LHCN-M2 (cell line): ENCODE data around the gene ZNF564. TPM values are rescaled to one million over a fixed set of nuclear protein-coding genes. Genes with fewer than 3 reads are reported as not detected.
A peak's percentile ranks its signal among the peaks of the same experiment; 100 is the strongest.
"Not testable (repeated sequence)": the region's sequence is repeated elsewhere in the genome, so short reads cannot be mapped to it uniquely, and the experiment has no call there.

Experiments used
- DNase-seq: peaks from one replicate; pipeline ENCODE4 v3.0.0-alpha.2; 2012; ENCODE audit warnings: low read depth
- total RNA-seq: library from RNA; depleted of rRNA; stranded (reverse); fragments of >200 nt; gene quantifications from 2 replicates; pipeline ENCODE4 v1.2.3, GENCODE V29; 2014; rRNA removed

Gene ZNF564
- total RNA-seq, 1 experiment from 2014 or later, result 6.0 TPM

DNA sequence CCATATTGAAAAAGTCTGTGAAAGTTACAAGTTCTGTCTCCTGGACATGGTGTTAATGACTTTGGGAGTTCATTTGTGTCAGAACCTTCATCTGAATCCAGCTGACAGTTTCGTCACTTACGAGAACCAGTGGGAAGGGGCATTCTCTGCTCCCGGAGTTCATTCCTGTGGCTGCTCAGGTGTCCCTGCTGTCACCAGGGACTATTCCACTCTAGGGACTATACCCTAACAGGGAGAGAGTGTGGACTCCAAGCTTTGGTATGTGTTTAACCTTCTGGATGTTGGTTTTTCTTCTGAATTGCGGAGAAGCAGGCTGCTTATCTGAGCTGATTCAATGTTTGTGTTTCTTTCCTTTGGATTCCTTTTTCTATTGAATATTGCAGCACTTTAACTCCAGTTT, 54.2 kb downstream of the ZNF564 start:
- no peak for DNase-seq

DNA sequence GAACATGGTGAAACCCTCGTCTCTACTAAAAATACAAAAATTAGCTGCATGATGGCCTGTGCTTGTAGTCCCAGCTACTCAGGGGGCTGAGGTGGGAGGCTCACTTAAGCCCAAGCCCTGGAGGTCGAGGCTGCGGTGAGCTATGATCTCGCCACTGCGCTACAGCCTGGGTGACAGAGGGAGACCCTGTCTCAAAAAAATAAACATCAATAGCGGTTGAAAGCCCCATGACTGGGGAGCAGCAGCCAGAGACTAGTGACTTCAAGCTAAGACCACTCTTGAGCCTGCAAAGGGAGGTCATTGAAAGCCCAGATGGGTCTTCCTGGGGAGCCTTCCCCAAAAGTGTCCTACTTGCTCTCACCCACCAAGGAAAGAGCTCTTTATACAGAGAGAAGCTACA, 54.8 kb downstream of the ZNF564 start:
- DNase-seq, result no peak

DNA sequence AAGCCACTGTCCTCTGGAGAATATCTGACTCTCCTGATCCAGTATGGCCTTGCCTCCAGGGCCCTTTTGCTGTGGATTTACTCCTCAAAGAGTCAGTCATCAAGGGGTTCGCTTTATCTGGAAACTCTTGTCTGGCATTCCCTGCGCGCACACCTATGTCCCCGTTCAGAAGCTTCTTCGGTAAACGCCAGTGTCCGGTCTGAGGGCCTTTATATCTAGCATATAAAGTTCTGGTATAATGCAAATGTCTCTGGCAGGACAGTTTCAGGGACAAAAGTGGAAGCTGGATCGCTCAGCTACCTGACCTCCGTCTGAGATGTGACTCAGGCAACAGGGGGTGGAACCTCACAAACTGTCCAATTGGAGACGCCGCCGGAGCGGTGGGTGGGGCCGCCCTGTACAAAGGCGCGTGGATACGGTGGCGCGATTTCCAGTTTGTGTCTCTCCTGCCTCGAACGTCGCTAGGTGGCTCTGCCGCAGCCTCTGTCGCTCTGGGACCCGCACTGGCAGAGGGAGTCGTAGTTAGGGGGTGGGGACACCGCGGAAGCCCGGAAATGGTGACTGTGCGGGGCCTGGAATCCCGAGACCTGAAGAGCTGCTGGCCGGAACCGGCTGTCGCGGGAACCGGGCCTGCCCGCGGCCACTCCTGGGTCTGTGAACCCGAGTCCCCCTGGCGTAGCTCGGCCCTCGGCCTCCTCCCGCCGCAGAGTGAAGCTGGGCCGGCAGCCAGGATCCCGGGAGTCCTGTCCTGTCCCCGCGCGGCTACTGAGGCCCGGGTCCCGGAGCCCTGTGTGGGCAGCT, 56.1 kb downstream of the ZNF564 start:
- DNase-seq, result peak; percentile 83

DNA sequence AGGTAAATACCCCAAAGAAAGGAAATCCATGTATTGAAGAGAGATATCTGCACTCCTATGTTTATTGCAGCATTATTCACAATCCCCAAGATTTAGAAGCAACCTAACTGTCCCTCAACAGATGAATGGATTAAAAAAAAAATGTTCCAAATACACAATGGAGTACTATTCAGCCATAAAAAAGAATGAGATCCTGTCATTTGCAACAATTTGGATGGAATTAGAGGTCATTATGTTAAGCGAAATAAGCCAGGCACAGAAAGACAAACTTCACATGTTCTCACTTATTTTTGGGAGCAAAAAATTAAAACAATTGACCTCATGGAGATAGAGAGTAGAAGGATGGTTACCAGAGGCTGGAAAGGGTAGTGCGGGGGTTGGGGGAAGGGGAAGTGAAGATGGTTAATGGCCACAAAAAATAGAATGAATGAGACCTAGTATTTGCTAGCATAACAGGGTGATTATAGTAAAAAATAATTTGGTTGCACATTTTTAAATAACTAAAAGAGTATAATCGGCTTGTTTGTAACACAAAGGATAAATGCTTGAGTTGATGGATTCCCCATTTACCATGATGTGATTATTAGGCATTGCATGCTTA, 56.9 kb downstream of the ZNF564 start:
- DNase-seq, result no peak

DNA sequence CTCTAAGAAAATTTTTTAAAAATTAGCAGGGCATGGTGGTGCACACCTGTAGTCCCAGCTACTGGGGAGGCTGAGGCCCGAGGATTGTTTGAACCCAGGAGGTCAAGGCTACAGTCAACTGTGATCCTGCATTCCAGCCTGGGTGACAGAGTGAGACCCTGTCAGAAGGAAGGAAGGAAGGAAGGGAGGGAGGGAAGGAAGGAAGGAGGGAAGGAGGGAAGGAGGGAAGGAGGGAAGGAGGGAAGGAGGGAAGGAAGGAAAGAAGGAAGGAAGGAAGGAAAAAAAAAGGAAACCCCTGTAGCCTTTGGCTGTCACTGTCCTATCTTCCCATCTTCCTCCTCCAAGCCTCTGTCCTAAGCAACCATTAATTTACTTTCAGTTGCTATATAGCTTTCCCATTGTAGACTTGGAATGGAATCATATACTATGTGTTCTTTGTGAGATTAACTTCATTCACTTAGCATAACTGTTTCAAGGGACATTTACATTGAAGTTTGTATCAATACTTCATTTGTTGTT, 65.0 kb downstream of the ZNF564 start:
- not testable (repeated sequence) for DNase-seq

DNA sequence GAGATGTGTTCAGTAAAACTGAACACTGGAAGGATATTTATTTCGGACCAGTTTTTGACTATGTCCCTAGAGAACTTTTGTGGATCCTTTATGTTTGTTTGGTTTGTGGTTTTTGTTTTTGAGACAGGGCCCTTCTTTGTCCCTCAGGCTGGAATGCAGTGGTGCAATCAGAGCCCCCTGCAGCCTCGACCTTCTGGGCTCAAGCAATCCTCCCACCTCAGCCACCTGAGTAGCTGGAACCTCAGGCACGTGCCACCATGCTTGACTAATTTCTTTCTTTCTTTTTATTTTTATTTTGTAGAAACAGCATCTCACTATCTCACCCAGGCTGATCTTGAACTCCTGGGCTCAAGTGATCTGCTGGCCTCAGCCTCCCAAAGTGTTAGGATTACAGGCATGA, 65.7 kb downstream of the ZNF564 start:
- DNase-seq, result no peak

DNA sequence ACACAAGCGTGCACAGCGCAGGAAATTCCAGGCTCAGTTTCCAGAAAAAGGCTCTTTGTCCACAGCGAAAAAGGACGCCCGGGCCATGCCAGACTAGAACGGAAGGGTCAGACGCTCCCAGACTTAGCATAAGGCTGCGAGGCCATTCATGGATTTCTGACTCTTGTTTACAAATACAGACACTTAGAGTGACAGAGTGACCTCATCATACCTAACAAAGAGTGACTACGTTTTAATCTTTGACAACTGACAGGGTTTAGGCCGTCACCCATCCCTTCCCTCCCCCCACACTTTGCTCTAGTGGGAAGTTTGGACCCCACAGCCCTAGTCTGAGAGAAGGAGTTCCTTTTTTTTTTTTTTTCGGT, 66.2 kb downstream of the ZNF564 start:
- no peak for DNase-seq

DNA sequence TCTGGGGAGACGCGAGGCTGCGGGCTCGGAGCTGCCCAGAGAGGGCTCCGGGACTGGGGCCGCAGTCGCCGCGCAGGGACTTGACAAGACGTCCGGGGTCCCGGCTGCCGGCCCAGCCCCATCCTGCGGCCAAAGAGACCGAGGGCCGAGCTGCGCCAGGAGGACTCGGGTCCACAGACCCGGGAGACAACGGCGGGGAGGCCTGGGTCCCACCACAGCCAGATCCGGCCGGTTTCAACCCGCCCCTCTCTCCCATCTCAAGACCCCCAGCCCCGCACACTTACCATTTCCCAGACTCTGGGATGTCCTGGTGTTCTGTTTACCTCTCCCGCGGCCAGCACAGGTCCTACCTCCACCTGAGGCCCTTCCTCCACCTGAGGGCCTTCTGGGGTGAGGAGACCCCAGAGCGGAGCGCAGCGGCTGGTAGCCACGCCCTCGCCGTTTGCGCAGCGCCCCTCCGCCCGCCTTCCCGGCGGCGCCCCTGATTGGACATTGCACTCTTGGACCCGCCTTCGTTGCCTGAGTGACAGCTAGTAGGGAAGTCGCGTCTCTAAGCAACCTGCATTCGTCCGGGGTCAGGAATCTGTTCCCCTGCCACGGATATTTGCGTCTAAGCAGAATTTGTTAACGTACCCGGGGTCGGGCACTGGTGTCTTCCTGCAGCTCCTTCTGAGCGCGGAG, 66.8 kb downstream of the ZNF564 start, which contains the start of gene ZNF709:
Gene ZNF709 (minus strand): TSS at position 446 of the 681 bp plus-strand sequence. CDS start 159 bp downstream, at position 287.
- DNase-seq, result peak; percentile 78

DNA sequence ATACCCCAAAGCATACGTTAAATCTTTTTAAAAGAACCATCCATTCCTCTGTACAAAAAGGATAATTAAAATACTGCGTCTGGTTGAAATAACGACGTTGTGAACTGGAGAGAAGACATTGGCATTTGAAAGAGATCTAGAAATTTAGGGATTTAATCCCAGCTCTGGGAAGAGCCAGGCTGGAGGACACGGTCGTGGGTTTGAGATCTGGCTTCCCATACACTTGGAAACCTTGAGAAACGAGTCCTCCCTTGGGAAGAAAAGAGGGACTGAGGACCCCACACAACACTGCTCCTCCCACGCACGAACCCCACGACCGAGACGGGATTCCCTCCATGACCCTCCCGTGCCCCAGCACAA, 67.3 kb downstream of the ZNF564 start:
- DNase-seq, result no peak

DNA sequence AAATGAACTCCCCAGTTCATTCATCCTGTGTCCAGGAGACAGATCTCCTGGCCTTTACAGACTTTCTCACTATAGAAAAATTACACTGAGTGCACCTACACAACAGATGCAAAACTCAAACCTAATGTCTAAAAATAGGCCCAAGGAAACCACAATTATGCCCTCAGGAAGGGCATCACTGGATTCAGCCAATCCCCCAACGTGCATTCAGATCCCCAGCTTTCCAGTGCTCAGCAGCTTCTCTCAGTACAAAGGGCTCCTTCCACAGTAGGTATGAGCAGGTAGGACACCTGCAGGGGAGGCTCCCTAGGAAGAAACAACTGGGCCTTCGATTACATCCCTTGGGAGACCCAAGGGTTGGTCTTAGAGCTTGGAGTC, 68.8 kb downstream of the ZNF564 start:
- peak; percentile 19 for DNase-seq

DNA sequence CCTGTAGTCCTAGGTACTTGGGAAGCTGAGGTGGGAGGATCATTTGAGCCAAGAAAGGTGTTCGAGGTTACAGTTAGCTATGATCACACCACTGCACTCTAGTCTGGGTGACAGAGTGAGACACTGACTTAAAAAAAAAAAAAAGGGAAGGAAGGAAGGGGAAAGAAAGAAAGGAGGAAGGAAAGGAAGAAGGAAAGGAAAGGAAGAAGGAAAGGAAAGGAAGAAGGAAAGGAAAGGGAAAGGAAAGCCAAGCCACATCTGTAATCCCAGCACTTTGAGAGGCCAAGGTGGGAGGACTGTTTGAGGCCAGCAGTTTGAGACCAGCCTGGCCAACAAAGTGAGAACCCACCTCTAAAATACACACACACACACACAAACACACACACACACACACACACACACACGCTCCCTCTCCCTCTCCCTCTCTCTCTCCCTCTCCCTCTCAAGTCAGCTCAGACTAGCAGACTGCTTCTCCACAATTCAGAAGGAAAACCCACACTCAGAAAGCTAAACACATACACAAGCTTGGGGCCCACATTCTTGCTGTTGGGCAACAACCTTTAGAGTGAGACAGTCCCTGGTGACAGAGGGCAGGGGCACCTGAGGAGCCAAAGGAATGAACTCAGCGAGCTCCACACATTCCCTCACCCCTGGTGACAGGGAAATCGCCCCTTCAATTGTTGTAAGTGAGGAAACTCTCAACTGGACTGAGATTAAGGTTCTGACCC, 69.3 kb downstream of the ZNF564 start:
- DNase-seq, result no peak

DNA sequence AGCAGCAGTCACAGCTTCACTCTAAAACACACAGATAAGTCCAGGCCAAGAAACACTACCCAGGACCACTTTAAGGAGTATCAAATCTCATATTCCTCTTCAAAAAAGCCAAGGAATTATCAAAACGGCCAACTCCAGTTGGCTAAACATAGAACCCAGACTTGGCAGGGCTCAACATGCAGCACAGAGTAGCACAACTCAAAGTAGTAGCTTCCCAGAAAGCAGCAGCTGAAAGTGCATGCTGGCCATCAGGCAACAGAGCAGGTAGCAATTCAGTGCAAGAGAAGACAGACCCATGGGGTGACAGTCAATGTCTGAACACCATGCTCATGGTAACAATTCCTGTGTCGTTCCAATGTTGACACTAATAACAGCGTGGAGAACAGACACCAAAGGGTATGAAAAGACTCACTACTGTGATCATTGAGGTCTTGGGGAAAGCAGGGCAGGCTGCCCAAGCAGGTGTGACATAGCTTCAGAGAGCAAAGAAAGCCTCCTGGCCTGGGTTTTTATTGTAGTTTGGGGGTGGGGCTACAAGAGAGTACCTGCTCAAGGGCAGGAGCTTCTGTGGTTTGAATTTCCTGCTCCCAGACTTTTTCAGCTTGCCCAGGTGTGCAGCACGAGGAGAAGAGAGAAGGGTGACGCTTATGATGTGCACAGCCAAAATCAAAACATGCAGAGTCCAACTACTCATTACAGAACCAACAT, 72.9 kb downstream of the ZNF564 start:
- no peak for DNase-seq

Other genes starting within 250 kb of the ZNF564 start
- gene ZNF563, start 217.8 kb downstream of the ZNF564 start, total RNA-seq, result 4.8 and 6.4 TPM in 2 replicates
- gene ZNF442, start 185.8 kb downstream of the ZNF564 start, total RNA-seq, result 3.0 and 4.2 TPM in 2 replicates
- gene ZNF799, start 150.2 kb downstream of the ZNF564 start, total RNA-seq, result 4.3 and 4.9 TPM in 2 replicates
- 3.5 and 4.5 TPM in 2 replicates for gene ZNF443, start 110.5 kb downstream of the ZNF564 start, total RNA-seq
- gene ZNF709, start 66.7 kb downstream of the ZNF564 start, total RNA-seq, result 2.2 and 3.2 TPM in 2 replicates
- 6.4 and 10.3 TPM in 2 replicates for gene ZNF490, start 59.3 kb upstream of the ZNF564 start, total RNA-seq
- 8.4 and 11.5 TPM in 2 replicates for gene ZNF791, start 59.4 kb upstream of the ZNF564 start, total RNA-seq
- 48.1 and 73.8 TPM in 2 replicates for gene MAN2B1, start 115.3 kb upstream of the ZNF564 start, total RNA-seq
- gene WDR83, start 115.3 kb upstream of the ZNF564 start, total RNA-seq, result 9.1 and 10.0 TPM in 2 replicates
- gene DHPS, start 130.4 kb upstream of the ZNF564 start, total RNA-seq, result 106 and 109 TPM in 2 replicates
- not detected in 2 replicates for gene GNG14, start 136.5 kb upstream of the ZNF564 start, total RNA-seq
- 8.1 and 8.7 TPM in 2 replicates for gene FBXW9, start 145.1 kb upstream of the ZNF564 start, total RNA-seq
- 41.0 and 56.0 TPM in 2 replicates for gene TNPO2, start 172.4 kb upstream of the ZNF564 start, total RNA-seq
- gene TRIR, start 183.2 kb upstream of the ZNF564 start, total RNA-seq, result 372 and 446 TPM in 2 replicates
- gene GET3, start 186.0 kb upstream of the ZNF564 start, total RNA-seq, result 136 and 155 TPM in 2 replicates
- 0.45 and 0.98 TPM in 2 replicates for gene BEST2, start 200.3 kb upstream of the ZNF564 start, total RNA-seq
- 15.2 and 20.3 TPM in 2 replicates for gene HOOK2, start 224.1 kb upstream of the ZNF564 start, total RNA-seq
- gene JUNB, start 240.0 kb upstream of the ZNF564 start, total RNA-seq, result 76.8 and 91.4 TPM in 2 replicates